ENCODE results near the gene LECT2. TPM values are rescaled to one million over a fixed set of nuclear protein-coding genes. Genes with fewer than 3 reads are reported as not detected.

Gene LECT2
- total RNA-seq, 2 experiments from 2014 or later, result not detected

DNA sequence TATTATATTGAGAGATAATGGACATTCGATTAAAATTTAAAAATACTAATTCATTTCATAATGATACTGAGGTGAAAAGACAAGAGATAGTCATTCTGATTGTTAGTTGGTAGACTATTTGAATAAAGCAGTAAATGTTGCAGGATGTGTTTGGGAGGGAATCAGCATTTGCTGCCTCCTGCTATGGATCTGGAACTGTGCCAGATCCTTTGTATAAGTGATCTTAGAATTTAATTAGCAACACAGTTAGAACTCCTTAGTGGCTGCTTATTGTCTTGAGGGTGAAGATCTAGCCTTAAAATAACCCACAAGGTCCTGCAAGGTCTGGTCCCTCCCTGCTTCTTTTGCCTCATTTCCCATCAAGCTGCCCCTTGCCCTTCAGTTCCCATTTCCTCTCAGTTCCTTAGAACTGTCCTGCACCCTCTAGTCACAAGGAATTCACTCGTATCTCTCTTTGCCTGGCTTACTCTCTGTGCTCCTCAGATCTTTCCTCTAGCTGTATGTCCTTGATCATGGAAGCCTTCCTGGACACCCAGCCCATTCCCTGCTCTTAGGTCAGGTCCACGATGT lies 12.5 kb downstream of the LECT2 start:
- Mint-ChIP-seq H3K9me3 (no peaks in the 10 kb centered on the region), H3K27me3 (peaks cover 26% of the 10 kb centered on the region), H3K36me3 (ENCODE audit: low read depth) (no peaks in the 10 kb centered on the region), H3K4me1 (no peaks in the 10 kb centered on the region), H3K4me3 (no peak overlapping the region), H3K27ac (no peak overlapping the region)
- DNase-seq, result no peak
- CTCF ChIA-PET, result no interaction called here
- POLR2A ChIA-PET, result no interaction called here

DNA sequence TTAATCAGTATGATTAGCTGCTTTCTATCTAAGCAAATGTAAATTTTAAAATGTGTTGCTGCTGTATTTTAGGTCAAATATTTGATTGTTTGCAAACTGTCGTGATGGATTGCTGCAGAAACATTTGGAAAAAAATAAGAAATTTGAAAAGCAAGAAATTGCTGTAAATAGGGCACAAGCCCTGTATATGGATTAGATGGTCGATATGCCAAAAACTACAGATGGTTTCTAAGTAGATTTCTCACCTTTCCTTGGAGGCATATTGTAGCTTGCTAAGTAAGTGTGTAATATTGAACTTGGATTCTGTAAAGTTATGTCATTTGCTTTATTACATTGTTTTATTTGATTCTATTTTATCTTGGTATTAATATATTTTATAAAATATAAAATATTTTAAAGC lies 13.1 kb downstream of the LECT2 start:
- no peak for DNase-seq
- Mint-ChIP-seq H3K27me3 (peaks cover 26% of the 10 kb centered on the region), H3K4me1 (no peaks in the 10 kb centered on the region), H3K27ac (no peak overlapping the region), H3K4me3 (no peak overlapping the region), H3K36me3 (ENCODE audit: low read depth) (no peaks in the 10 kb centered on the region), H3K9me3 (no peaks in the 10 kb centered on the region)
- ChIA-PET POLR2A (no interaction called here), CTCF (no interaction called here)

DNA sequence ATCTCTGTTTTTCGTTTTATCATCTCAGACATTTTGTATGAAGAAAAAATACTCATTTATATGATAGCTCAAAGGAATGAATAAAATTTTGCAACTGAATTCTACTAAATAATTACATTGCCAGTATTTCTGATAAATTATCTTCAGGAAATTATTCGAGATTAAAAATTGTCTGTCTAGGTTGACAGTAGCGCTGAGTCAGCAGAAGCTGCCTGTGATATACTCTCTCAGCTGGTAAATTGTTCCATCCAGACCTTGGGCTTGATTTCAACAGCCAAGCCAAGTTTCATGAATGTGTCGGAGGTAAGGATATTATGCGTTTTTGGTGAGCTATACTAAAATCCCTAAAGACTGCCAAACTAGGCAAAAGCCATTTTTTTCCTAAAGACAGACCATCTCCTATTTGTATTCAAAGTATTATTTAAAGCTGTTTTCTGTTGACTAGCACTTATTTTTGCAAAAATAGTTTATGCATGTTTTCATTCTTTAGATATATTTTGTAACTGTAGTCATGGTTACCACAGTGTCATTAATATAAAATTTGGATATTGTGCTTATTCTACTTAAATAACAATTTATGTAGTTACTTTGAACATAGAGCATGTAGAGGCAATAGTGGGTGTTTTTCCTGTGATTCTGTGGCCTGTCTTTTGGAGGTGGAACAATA lies 17.4 kb downstream of the LECT2 start:
- no peak overlapping the region for H3K4me3 Mint-ChIP-seq
- POLR2A ChIA-PET, result no interaction called here
- CTCF ChIA-PET, result no interaction called here

DNA sequence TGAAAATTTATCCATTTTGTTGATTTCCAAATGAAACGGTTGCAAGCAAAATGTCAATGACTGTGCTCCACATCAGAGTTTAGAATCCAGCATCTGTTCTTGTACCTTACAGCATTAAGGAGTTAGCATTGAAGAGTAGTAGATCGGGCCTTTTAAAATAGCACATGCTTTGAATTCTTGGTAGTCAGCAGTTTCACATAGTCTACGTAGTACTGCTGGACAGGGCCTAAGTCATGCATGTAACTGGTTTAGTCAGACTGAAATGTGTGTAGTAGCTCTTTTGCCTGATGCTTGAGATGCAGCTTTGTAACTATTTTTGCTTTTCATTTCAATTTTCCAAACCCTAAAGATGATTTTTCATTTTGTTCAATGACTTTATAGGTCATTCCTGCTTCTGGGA lies 19.8 kb downstream of the LECT2 start:
- ChIA-PET POLR2A (no interaction called here), CTCF (no interaction called here)
- H3K4me3 Mint-ChIP-seq, result no peak overlapping the region
- H3K27me3 Mint-ChIP-seq, result peaks cover 36% of the 10 kb centered on the region
- H3K36me3 Mint-ChIP-seq (ENCODE audit: low read depth), result no peaks in the 10 kb centered on the region
- H3K27ac Mint-ChIP-seq, result no peak overlapping the region
- no peaks in the 10 kb centered on the region for H3K4me1 Mint-ChIP-seq
- no peak for DNase-seq
- H3K9me3 Mint-ChIP-seq, result no peaks in the 10 kb centered on the region

More for the DNA sequence above, 17.4 kb downstream of the LECT2 start:
- no peak for DNase-seq
- Mint-ChIP-seq H3K27ac (no peak overlapping the region), H3K36me3 (ENCODE audit: low read depth) (no peaks in the 10 kb centered on the region), H3K9me3 (no peaks in the 10 kb centered on the region), H3K27me3 (peaks cover 29% of the 10 kb centered on the region), H3K4me1 (no peaks in the 10 kb centered on the region)

DNA sequence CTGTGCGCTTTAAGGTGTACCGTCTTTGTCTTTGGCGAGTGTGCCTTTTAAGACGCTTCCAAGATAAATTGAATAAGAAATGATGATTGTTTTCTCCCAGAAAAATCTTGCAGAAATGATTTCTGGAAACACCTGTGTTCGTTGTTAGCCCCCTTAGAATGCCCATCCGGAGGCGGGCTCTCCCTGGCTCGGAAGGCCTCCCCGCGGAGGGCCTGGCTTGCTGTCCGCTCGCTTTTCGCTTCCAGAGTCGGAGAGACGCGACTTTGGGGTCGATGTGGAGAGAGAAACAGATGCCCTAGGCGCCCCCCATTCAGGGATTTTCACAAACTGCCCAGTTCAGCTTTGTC lies 23.9 kb downstream of the LECT2 start:
- no peak for DNase-seq
- H3K27me3 Mint-ChIP-seq, result peaks cover 59% of the 10 kb centered on the region
- no peaks in the 10 kb centered on the region for H3K4me1 Mint-ChIP-seq
- POLR2A ChIA-PET, result no interaction called here
- no peak overlapping the region for H3K27ac Mint-ChIP-seq
- H3K9me3 Mint-ChIP-seq, result no peaks in the 10 kb centered on the region
- CTCF ChIA-PET, result no interaction called here
- no peak overlapping the region for H3K4me3 Mint-ChIP-seq
- no peaks in the 10 kb centered on the region for H3K36me3 Mint-ChIP-seq (ENCODE audit: low read depth)

DNA sequence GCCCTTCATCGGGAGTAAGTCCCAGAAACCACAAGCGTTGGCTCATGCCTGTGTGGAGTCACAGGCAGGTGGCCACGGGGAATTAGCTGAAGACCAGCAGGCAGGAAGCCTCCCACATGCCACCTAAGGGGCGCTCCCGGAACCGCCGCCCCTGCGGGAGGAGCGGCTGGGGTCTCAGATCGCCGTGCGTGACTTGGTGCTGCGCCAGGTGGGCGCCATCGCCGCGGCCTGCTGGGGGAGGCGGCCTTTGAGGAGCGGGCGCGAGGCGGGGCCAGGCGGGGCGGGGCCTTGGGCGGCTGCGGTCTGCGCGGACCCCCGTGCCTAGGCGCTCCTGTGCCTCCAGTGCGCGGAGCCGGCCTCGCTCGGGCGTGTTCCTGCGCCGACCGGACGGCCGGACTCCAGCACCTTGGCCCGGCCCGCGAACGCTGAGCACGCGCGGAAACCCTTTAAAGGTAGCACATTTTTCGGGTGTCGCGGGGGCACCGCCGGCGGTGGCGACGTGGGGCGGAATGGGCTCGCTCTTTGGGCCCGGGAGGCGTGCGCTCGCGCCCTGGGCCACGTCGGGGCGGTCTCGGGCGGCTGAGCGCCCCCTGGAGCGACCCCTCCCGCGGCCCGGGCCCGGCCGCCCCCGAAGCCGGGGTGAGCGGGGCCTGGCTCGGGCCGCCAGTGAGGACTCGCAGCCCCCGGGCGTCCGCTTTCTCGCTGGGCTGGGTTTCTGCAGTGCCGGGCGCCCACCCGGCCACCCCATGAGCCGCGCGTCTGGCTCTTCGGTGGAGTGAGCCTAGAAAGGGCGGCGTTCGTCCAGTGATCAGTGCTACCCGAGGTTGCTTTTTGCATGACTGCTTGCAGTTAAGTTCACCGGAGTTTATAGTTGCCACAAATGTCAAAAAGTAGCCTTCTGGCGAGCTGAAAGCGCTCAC lies 24.5 kb downstream of the LECT2 start:
- no peak overlapping the region for H3K4me3 Mint-ChIP-seq
- H3K9me3 Mint-ChIP-seq, result no peaks in the 10 kb centered on the region
- H3K27me3 Mint-ChIP-seq, result peaks cover 60% of the 10 kb centered on the region
- no peaks in the 10 kb centered on the region for H3K36me3 Mint-ChIP-seq (ENCODE audit: low read depth)
- no peak for DNase-seq
- CTCF ChIA-PET, result no interaction called here
- H3K27ac Mint-ChIP-seq, result no peak overlapping the region
- no peaks in the 10 kb centered on the region for H3K4me1 Mint-ChIP-seq
- POLR2A ChIA-PET, result no interaction called here

DNA sequence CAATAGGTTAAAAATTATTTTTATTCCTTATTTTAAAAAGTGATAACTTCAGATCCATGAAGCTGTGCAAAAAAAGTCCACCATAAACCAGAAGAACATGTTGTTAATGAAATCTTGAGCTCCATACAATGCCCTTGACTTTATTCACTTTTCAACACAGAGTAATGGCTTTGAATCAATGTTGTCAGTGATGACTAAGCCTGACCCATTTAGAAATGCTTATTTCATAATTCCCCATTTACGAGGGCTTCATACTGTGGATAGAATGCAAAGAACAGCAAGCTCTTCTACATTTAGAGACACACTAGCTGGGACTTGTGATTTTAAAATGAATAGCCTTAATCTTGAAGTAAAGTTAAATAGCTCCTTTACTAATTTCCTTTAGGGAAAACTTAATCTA lies 33.4 kb downstream of the LECT2 start:
- Mint-ChIP-seq H3K27ac (no peak overlapping the region), H3K36me3 (ENCODE audit: low read depth) (no peaks in the 10 kb centered on the region), H3K4me3 (no peak overlapping the region), H3K9me3 (no peaks in the 10 kb centered on the region), H3K27me3 (peaks cover 44% of the 10 kb centered on the region), H3K4me1 (no peaks in the 10 kb centered on the region)
- CTCF ChIA-PET, result no interaction called here
- no peak for DNase-seq
- POLR2A ChIA-PET, result no interaction called here

DNA sequence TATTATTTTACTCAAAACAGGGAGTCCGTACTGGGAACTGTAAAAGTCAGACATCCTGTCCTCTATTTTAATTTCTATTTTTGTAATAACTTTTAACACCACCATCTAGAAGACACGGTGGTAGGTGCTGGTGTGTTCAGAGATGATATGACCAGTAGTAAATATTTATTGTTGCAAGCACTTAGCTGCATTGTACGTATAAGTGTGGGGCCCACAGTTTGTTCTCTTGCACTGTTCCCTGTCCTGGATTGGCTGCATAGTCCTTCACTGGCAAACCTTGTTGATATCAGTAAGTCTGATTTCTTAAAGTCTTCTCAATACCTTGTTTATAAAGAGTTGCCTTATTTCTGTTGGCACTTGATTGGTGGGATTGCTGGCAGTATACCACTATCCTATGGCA lies 34.6 kb downstream of the LECT2 start:
- H3K4me1 Mint-ChIP-seq, result no peaks in the 10 kb centered on the region
- DNase-seq, result no peak
- ChIA-PET CTCF (interaction anchor here (0.6 kb wide), 1 partner anchor 24 kb away, joined by 3 read pairs; no protein-coding TSS in a partner anchor), POLR2A (no interaction called here)
- no peaks in the 10 kb centered on the region for H3K36me3 Mint-ChIP-seq (ENCODE audit: low read depth)
- peaks cover 42% of the 10 kb centered on the region for H3K27me3 Mint-ChIP-seq
- H3K9me3 Mint-ChIP-seq, result no peaks in the 10 kb centered on the region
- no peak overlapping the region for H3K4me3 Mint-ChIP-seq
- H3K27ac Mint-ChIP-seq, result no peak overlapping the region

DNA sequence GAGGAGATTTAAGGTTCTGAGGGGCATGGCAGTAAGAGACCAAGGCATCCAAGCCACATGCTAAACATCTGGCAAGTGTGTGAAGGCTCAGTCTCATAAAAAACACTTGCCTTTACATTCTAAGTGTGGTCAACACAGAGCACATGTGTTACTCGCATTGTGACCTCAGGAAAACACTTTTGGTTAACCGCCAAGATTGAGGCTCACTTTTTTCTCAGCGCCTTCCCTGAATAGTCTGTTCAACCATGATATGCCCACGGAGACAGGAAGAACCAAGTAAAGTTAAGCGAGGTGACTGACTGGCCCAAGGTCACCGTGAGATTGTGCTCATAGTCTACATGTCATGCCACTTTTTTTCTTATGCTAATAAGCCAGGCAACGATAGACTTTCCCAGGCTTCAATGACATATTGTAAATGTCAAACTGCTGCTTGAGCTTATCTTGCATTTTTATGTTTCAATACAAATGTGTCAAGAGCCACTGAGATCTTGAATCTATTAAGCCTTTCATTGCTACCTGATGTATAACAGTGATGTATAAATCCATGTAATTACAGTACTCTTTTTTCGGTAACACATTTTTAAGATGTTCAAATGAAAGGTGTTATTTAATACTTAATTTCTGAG lies 38.0 kb downstream of the LECT2 start:
- H3K27me3 Mint-ChIP-seq, result peaks cover 42% of the 10 kb centered on the region
- no peaks in the 10 kb centered on the region for H3K4me1 Mint-ChIP-seq
- ChIA-PET CTCF (no interaction called here), POLR2A (no interaction called here)
- H3K9me3 Mint-ChIP-seq, result no peaks in the 10 kb centered on the region
- H3K36me3 Mint-ChIP-seq (ENCODE audit: low read depth), result no peaks in the 10 kb centered on the region
- H3K4me3 Mint-ChIP-seq, result no peak overlapping the region
- H3K27ac Mint-ChIP-seq, result no peak overlapping the region
- DNase-seq, result no peak

DNA sequence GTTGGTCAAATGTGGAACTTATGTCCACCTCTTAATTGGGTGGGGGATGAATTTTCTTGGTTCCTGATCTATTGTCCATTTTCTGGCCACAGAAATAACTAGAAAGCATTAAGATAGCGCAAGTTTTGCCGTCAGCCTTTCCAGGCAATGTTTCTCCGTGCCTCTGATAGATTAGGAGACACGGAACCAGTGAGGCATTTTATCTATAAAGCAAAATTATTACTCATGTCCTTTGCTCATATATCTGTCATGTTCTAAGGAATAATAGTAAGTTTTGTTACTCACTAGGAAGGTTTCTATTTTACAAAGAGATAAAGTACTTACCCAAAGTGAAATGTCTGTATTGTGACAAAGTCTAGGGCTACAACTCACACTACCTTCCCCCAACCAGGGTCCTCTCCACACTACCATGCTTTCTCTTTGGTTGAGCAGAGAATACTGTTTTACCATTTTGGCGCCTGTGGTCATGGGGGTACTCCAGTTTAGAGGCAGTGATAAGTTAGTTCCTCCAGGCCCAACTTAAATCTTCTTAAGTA lies 39.2 kb downstream of the LECT2 start:
- H3K27ac Mint-ChIP-seq, result no peak overlapping the region
- POLR2A ChIA-PET, result no interaction called here
- no peaks in the 10 kb centered on the region for H3K36me3 Mint-ChIP-seq (ENCODE audit: low read depth)
- CTCF ChIA-PET, result no interaction called here
- H3K4me1 Mint-ChIP-seq, result no peaks in the 10 kb centered on the region
- no peaks in the 10 kb centered on the region for H3K9me3 Mint-ChIP-seq
- DNase-seq, result no peak
- H3K4me3 Mint-ChIP-seq, result no peak overlapping the region
- H3K27me3 Mint-ChIP-seq, result peaks cover 45% of the 10 kb centered on the region

DNA sequence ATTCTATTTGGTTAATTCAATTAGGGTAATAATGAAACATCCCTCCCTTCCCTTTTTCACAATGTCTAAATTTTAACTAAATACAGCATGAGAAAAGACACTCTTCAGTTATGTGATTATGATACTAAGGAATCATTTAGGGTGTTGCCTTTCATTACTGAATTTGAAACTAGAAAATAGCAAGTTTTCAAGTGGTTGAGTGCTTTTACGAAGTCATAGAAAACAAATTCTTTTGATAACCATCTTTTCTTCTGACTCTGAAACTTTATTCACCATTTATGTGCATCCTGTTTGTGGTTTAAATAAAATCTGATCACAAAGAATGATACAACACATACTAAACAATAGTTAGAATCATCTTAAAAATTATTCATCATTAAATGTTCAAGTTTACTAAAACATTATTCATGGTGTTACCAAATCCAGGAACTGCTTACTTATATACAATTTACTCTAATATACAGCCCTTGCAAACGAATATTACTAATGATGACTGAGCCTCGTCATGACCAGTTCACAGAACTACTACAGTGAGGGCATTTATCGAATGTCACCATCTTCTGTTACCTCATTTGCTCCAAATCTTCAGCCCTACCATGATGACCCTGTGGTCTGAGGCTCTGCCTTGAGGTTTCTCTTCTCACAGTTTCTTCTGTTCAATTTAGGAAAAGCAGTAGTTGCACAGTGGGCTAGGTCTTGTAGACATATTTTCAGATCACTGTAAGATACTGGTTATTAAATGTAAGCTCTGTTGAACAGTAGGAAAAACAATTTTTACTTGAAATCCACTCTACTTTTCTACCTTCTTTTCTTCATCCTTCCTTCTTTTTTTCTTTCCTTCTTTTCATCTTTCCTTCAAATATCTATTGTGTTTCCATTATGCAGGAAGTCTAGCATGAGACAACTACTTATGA lies 40.8 kb downstream of the LECT2 start:
- Mint-ChIP-seq H3K27ac (no peak overlapping the region), H3K27me3 (peaks cover 44% of the 10 kb centered on the region), H3K9me3 (no peaks in the 10 kb centered on the region), H3K4me3 (no peak overlapping the region), H3K4me1 (no peaks in the 10 kb centered on the region), H3K36me3 (ENCODE audit: low read depth) (no peaks in the 10 kb centered on the region)
- POLR2A ChIA-PET, result no interaction called here
- no peak for DNase-seq
- CTCF ChIA-PET, result no interaction called here

DNA sequence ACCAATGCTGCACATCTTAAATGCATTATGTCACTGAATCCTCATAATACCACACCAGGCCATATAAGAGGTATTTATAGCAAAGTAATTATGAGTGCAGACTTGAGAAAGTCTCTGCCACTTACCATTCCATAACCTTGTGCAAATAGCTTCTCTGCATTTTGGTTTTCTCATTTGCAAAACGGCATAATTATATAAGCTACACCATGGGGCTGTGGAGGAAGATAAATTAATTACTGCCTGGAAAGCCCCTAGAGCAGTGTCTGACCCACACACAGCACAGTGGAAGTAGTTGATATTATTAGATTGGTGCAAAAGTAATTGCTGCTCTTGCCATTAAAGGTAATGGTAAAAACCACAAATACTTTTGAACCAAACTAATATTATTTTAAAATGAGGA lies 49.6 kb downstream of the LECT2 start:
- CTCF ChIA-PET, result no interaction called here

More for the DNA sequence above, 49.6 kb downstream of the LECT2 start:
- POLR2A ChIA-PET, result no interaction called here
- H3K4me3 Mint-ChIP-seq, result no peak overlapping the region
- peaks cover 20% of the 10 kb centered on the region for H3K27me3 Mint-ChIP-seq
- H3K4me1 Mint-ChIP-seq, result no peaks in the 10 kb centered on the region
- no peak overlapping the region for H3K27ac Mint-ChIP-seq
- H3K36me3 Mint-ChIP-seq (ENCODE audit: low read depth), result no peaks in the 10 kb centered on the region
- H3K9me3 Mint-ChIP-seq, result no peaks in the 10 kb centered on the region
- no peak for DNase-seq

Data from activated CD4-positive, alpha-beta T cell treated with anti-CD3 and anti-CD28 coated beads, Interleukin-2, amount 10 ng/mL, durations not matched to agents 7 days and 5 days (primary cell).